ENCODE results near the gene POR. TPM values are rescaled to one million over a fixed set of nuclear protein-coding genes. Genes with fewer than 3 reads are reported as not detected.

The POR gene
- total and polyA plus RNA-seq, 2 of the 13 experiments (the other 11 are each of a cell fraction or from before 2014, with no cell fraction given) = 145 to 266 TPM

DNA sequence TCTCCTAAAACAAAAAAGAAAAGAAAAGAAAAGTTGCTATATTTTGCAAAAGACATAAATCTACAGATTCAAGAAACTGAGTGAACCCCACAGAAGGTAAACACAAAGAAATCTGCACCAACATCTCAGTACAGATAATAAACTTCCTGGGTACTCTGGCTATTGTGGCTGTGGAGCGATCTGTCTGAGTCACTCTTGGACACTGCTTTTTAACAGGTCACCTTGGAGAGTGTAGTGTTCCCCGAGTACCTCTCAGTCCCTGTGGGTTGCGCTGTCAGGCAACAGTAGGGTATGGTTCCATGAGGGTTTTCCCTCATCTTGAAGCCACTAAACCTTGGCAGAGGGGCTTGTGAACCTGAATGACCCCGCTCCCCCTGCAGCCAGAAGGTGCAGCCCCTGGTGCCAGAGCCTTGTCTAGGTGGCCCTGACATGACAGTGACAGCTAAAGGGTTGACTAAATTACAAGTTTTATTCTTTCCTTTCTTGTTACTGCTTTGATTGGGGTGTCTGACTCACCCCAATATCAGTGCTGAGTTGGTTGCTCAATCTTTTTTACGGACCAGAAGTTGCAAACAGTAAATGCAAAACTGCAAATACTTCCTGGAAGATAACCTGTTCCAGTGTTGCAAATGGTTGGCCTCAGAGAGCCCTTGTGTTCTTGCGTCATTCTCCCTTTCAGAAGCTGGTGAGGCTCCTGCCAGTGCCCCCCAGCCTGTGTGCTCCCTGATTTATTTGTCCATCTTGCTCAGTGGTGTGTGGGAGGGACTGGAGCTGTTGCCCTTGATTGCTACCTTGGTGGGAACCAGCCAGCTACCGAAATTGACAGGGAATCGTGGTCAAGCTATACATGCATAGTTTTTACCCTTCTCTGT lies 30.6 kb downstream of the POR start (continued):
- TF ChIP-seq, protein P1, sequence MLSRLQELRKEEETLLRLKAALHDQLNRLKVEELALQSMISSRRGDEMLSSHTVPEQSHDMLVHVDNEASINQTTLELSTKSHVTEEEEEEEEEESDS (CRISPR knock-in tag; IDR thresholded peaks at IDR 0.05; ENCODE audit: borderline replicate concordance) = no peak
- TF ChIP-seq ZNF263 (CRISPR knock-in tag; IDR thresholded peaks at IDR 0.05) = 0 out of 2 replicates have a peak, but pooled peaks have one; percentile 26
- TF ChIP-seq, protein P2, sequence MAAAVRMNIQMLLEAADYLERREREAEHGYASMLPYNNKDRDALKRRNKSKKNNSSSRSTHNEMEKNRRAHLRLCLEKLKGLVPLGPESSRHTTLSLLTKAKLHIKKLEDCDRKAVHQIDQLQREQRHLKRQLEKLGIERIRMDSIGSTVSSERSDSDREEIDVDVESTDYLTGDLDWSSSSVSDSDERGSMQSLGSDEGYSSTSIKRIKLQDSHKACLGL (CRISPR knock-in tag; IDR thresholded peaks at IDR 0.05) = no peak
- TF ChIP-seq NCOA1 (CRISPR knock-in tag; IDR thresholded peaks at IDR 0.05) = no peak
- TF ChIP-seq, protein P3, sequence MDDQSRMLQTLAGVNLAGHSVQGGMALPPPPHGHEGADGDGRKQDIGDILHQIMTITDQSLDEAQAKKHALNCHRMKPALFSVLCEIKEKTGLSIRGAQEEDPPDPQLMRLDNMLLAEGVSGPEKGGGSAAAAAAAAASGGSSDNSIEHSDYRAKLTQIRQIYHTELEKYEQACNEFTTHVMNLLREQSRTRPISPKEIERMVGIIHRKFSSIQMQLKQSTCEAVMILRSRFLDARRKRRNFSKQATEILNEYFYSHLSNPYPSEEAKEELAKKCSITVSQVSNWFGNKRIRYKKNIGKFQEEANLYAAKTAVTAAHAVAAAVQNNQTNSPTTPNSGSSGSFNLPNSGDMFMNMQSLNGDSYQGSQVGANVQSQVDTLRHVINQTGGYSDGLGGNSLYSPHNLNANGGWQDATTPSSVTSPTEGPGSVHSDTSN (CRISPR knock-in tag; IDR thresholded peaks at IDR 0.05; ENCODE audit: borderline replicate concordance) = no peak
- TF ChIP-seq TGIF2 (CRISPR knock-in tag; IDR thresholded peaks at IDR 0.05) = no peak
- TF ChIP-seq, protein P4, sequence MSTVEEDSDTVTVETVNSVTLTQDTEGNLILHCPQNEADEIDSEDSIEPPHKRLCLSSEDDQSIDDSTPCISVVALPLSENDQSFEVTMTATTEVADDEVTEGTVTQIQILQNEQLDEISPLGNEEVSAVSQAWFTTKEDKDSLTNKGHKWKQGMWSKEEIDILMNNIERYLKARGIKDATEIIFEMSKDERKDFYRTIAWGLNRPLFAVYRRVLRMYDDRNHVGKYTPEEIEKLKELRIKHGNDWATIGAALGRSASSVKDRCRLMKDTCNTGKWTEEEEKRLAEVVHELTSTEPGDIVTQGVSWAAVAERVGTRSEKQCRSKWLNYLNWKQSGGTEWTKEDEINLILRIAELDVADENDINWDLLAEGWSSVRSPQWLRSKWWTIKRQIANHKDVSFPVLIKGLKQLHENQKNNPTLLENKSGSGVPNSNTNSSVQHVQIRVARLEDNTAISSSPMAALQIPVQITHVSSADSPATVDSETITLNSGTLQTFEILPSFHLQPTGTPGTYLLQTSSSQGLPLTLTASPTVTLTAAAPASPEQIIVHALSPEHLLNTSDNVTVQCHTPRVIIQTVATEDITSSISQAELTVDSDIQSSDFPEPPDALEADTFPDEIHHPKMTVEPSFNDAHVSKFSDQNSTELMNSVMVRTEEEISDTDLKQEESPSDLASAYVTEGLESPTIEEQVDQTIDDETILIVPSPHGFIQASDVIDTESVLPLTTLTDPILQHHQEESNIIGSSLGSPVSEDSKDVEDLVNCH (CRISPR knock-in tag; IDR thresholded peaks at IDR 0.05) = no peak
- no peak for TF ChIP-seq ZNF577 (CRISPR knock-in tag; IDR thresholded peaks at IDR 0.05; ENCODE audit: borderline replicate concordance, low read depth)
- TF ChIP-seq ZNF232 (CRISPR knock-in tag; IDR thresholded peaks at IDR 0.05; ENCODE audit: borderline replicate concordance) = no peak
- no peak for TF ChIP-seq ZNF501 (CRISPR knock-in tag; IDR thresholded peaks at IDR 0.05)
- TF ChIP-seq, protein P5, sequence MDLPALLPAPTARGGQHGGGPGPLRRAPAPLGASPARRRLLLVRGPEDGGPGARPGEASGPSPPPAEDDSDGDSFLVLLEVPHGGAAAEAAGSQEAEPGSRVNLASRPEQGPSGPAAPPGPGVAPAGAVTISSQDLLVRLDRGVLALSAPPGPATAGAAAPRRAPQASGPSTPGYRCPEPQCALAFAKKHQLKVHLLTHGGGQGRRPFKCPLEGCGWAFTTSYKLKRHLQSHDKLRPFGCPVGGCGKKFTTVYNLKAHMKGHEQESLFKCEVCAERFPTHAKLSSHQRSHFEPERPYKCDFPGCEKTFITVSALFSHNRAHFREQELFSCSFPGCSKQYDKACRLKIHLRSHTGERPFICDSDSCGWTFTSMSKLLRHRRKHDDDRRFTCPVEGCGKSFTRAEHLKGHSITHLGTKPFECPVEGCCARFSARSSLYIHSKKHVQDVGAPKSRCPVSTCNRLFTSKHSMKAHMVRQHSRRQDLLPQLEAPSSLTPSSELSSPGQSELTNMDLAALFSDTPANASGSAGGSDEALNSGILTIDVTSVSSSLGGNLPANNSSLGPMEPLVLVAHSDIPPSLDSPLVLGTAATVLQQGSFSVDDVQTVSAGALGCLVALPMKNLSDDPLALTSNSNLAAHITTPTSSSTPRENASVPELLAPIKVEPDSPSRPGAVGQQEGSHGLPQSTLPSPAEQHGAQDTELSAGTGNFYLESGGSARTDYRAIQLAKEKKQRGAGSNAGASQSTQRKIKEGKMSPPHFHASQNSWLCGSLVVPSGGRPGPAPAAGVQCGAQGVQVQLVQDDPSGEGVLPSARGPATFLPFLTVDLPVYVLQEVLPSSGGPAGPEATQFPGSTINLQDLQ (CRISPR knock-in tag; IDR thresholded peaks at IDR 0.05) = 0 out of 2 replicates have a peak, but pooled peaks have one; percentile 29
- TF ChIP-seq ZNF766 (CRISPR knock-in tag; IDR thresholded peaks at IDR 0.05; ENCODE audit: borderline replicate concordance) = no peak
- no peak for TF ChIP-seq KLF13 (CRISPR knock-in tag; IDR thresholded peaks at IDR 0.05)
- no peak for TF ChIP-seq POLR2G (IDR thresholded peaks at IDR 0.05; ENCODE audit: low read depth, low read length)
- TF ChIP-seq, protein P6, sequence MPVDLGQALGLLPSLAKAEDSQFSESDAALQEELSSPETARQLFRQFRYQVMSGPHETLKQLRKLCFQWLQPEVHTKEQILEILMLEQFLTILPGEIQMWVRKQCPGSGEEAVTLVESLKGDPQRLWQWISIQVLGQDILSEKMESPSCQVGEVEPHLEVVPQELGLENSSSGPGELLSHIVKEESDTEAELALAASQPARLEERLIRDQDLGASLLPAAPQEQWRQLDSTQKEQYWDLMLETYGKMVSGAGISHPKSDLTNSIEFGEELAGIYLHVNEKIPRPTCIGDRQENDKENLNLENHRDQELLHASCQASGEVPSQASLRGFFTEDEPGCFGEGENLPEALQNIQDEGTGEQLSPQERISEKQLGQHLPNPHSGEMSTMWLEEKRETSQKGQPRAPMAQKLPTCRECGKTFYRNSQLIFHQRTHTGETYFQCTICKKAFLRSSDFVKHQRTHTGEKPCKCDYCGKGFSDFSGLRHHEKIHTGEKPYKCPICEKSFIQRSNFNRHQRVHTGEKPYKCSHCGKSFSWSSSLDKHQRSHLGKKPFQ (CRISPR knock-in tag; IDR thresholded peaks at IDR 0.05; ENCODE audit: insufficient replicate concordance) = no peak
- TF ChIP-seq DR1 (CRISPR knock-in tag; IDR thresholded peaks at IDR 0.05) = no peak
- TF ChIP-seq, protein P7, sequence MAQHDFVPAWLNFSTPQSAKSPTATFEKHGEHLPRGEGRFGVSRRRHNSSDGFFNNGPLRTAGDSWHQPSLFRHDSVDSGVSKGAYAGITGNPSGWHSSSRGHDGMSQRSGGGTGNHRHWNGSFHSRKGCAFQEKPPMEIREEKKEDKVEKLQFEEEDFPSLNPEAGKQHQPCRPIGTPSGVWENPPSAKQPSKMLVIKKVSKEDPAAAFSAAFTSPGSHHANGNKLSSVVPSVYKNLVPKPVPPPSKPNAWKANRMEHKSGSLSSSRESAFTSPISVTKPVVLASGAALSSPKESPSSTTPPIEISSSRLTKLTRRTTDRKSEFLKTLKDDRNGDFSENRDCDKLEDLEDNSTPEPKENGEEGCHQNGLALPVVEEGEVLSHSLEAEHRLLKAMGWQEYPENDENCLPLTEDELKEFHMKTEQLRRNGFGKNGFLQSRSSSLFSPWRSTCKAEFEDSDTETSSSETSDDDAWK (CRISPR knock-in tag; IDR thresholded peaks at IDR 0.05) = no peak
- no peak for TF ChIP-seq ZNF761 (CRISPR knock-in tag; conservative IDR thresholded peaks at IDR 0.05)
